Measurements from ENCODE around the gene RNF157. TPM values are rescaled to one million over a fixed set of nuclear protein-coding genes. Genes with fewer than 3 reads are reported as not detected.
A peak's percentile ranks its signal among the peaks of the same experiment; 100 is the strongest.
"Not testable (repeated sequence)": the region's sequence is repeated elsewhere in the genome, so short reads cannot be mapped to it uniquely, and the experiment has no call there.

The RNF157 gene
- total RNA-seq, 1 donor from 2014 or later, result 18.7 TPM

DNA sequence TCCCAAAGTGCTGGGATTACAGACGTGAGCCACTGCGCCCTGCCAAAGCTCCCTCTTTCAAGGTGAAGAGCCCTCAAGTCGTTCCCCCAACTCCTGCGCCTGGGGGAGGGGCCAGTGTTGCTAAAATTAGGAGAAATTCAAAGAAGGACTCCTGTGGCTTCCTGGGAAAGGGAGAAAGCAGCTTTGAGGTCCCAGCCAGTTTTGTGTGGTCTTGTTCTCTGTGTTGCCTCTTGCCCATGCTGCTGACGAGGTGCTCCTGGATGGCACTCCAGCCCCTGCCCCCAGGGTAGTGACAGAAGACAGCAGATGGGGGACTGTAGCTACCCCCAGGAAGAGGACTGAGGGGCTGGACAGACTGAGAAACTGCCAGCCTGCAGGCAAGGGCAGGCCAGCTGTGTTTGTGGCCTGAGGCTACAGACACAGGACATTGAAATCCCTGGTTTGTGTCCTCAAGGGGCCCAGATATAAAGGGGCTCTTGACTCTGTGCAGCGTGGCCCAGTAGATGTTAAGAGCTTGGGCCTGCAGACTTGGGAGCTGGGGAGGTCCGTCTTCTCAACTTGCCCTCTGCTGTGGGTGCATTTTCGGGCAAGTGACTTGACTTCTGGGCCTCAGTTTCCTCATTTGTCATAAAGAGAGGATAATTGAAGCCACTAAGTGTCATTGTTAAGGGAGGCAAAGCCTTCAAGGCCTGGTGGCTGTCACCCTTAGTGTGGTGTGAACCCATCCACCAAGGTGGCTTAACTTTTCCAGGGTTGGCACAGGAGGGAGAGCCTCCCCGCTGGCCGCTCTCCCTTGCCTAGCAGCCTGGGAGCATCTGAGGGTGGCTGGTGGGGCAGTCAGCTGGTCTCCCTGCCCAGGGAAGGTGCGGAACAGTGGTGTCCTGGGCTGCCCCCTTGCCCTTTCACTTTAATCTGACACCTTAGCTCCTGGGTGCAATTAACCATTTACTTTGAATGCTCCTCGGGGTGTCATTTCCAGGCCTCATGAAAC is 29.0 kb upstream of the RNF157 start:
- Mint-ChIP-seq H3K9me3 (ENCODE audit: unreplicated experiment) (no peaks in the 10 kb centered on the region), H3K27me3 (ENCODE audit: unreplicated experiment) (peaks cover 27% of the 10 kb centered on the region), H3K4me1 (ENCODE audit: unreplicated experiment) (peaks cover 28% of the 10 kb centered on the region), H3K4me3 (ENCODE audit: unreplicated experiment) (no peak overlapping the region), H3K36me3 (ENCODE audit: low read depth, unreplicated experiment) (peaks cover 4% of the 10 kb centered on the region), H3K27ac (ENCODE audit: unreplicated experiment) (peak overlapping the region; percentile 70)
- TF ChIP-seq, protein P1, sequence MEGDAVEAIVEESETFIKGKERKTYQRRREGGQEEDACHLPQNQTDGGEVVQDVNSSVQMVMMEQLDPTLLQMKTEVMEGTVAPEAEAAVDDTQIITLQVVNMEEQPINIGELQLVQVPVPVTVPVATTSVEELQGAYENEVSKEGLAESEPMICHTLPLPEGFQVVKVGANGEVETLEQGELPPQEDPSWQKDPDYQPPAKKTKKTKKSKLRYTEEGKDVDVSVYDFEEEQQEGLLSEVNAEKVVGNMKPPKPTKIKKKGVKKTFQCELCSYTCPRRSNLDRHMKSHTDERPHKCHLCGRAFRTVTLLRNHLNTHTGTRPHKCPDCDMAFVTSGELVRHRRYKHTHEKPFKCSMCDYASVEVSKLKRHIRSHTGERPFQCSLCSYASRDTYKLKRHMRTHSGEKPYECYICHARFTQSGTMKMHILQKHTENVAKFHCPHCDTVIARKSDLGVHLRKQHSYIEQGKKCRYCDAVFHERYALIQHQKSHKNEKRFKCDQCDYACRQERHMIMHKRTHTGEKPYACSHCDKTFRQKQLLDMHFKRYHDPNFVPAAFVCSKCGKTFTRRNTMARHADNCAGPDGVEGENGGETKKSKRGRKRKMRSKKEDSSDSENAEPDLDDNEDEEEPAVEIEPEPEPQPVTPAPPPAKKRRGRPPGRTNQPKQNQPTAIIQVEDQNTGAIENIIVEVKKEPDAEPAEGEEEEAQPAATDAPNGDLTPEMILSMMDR (IDR thresholded peaks at IDR 0.05; ENCODE audit: unreplicated experiment), result no peak
- DNase-seq (ENCODE audit: low spot score), result no peak

DNA sequence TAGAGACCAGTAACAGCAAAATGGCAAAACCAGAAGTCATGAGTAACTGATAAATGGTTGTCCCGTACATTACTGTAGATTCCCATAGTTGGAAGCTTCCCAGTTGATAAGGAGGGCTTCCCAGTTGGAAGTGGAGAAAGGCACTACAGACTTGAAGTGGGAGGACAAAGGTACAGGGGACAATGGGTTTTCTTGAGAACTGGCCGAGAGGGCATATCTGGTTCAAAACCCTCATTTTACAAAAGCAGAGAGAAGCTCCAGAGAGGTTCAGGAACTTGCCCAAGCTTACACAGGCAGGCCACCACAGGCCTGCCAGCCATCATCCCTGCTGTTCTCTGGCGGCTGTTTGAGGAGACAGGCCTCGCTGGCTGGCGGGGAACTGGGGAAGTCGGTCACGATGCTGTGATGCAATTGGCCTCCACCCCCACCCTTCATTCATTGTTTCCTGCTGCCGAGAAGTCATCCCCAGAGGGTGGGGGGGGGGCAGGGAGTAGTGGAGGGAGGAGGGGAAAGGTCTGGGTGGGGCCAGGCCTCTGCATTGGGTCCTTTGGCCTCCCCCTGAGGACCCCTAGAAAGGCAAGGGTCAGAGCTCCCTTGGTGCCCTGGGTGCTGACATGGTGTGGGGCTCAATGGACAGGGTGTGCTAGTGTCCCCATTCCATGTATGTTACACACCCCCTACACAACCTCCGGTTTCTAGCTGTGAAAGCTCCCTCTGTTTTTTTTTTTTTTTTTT is 27.9 kb upstream of the RNF157 start:
- Mint-ChIP-seq H3K27ac (ENCODE audit: unreplicated experiment) (peak overlapping the region; percentile 95), H3K36me3 (ENCODE audit: low read depth, unreplicated experiment) (peaks cover 4% of the 10 kb centered on the region), H3K9me3 (ENCODE audit: unreplicated experiment) (no peaks in the 10 kb centered on the region), H3K4me1 (ENCODE audit: unreplicated experiment) (peaks cover 36% of the 10 kb centered on the region), H3K4me3 (ENCODE audit: unreplicated experiment) (peak overlapping the region; percentile 81), H3K27me3 (ENCODE audit: unreplicated experiment) (peaks cover 28% of the 10 kb centered on the region)
- TF ChIP-seq, protein P1 (IDR thresholded peaks at IDR 0.05; ENCODE audit: unreplicated experiment), result no peak
- peak; percentile 49 for DNase-seq (ENCODE audit: low spot score)

DNA sequence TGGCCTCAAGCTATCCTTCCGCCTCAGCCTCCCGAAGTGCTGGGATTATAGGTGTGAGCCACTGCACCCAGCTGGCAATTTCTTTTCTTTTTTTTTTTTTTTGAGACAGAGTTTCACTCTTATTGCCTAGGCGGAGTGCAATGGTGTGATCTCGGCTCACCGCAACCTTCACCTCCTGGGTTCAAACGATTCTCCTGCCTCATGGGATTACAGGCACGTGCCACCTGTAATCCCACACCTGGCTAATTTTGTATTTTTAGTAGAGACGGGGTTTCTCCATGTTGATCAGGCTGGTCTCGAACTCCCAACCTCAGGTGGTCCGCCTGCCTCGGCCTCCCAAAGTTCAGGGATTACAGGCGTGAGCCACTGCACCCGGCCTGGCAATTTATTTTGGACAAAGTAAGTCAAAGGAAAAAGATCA is 27.3 kb upstream of the RNF157 start:
- H3K9me3 Mint-ChIP-seq (ENCODE audit: unreplicated experiment); H3K36me3 Mint-ChIP-seq (ENCODE audit: low read depth, unreplicated experiment); DNase-seq (ENCODE audit: low spot score): not testable (repeated sequence)
- H3K4me1 Mint-ChIP-seq (ENCODE audit: unreplicated experiment), result peaks cover 38% of the 10 kb centered on the region
- H3K27ac Mint-ChIP-seq (ENCODE audit: unreplicated experiment), result peak overlapping the region; percentile 95
- peak overlapping the region; percentile 81 for H3K4me3 Mint-ChIP-seq (ENCODE audit: unreplicated experiment)
- H3K27me3 Mint-ChIP-seq (ENCODE audit: unreplicated experiment), result peaks cover 33% of the 10 kb centered on the region

DNA sequence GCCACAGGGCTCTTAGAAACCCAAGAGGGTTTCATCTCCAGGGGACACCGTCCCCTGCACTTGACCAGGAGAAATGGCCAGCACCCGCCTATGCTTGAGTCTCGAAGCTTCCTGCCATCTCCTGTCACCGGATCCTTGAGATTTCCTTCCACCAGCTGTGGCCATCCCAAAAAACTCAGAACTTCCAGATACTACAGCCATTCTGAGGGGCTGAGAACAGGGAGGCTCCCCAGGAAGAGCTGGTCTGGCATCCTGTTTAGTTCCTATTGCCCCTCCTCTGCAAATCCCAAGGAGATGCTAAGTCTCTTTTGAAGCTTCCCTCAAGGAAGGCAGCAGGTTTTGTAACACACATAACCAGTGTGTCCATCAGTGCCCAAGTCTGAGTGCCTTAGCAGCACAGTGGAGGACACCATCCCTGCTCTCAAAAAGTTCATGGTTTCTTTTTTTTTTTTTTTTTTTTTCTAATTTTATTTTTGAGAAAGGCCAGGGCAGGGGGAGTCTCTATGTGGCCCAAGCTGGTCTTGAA is 26.8 kb upstream of the RNF157 start:
- no peak for DNase-seq (ENCODE audit: low spot score)
- Mint-ChIP-seq H3K27me3 (ENCODE audit: unreplicated experiment) (peaks cover 33% of the 10 kb centered on the region), H3K4me3 (ENCODE audit: unreplicated experiment) (peak overlapping the region; percentile 94), H3K9me3 (ENCODE audit: unreplicated experiment) (no peaks in the 10 kb centered on the region), H3K27ac (ENCODE audit: unreplicated experiment) (peak overlapping the region; percentile 97), H3K4me1 (ENCODE audit: unreplicated experiment) (peaks cover 43% of the 10 kb centered on the region), H3K36me3 (ENCODE audit: low read depth, unreplicated experiment) (peaks cover 4% of the 10 kb centered on the region)
- TF ChIP-seq, protein P1 (IDR thresholded peaks at IDR 0.05; ENCODE audit: unreplicated experiment), result no peak

DNA sequence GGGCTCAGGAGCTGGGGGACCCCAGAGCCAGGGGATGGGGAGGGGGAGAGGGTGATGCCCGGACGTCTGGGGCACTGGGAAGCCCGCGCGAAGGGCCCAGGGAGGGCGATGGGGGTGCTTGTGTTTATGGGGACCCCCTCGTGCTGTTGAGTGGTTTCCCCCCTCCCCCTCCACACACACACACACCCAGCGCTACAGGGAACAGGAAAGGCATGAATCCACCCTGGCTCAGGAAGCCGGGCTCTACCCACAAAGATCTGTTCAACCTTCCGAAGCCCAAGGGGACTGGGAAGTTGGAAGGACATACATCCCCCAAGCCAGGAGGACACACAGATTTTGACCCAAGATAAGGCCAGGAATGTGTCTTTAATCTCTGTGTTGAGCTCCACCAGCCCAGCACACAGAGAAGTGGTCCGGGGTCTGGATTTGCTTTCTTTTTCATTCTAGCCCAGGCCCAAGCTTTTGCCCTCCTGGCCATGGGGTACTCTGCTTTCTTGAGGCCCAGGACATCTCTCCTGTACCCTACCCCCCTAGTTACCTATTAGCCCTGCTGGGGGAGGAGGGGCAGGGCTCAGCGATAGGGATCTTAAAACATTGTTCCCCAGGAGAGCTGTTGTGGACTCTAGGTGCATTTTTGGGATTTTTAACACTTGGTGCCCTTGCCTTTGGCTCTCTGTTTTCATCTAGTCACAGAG is 26.1 kb upstream of the RNF157 start:
- no peak for DNase-seq (ENCODE audit: low spot score)
- H3K4me3 Mint-ChIP-seq (ENCODE audit: unreplicated experiment), result peak overlapping the region; percentile 94
- peaks cover 33% of the 10 kb centered on the region for H3K27me3 Mint-ChIP-seq (ENCODE audit: unreplicated experiment)
- peak overlapping the region; percentile 97 for H3K27ac Mint-ChIP-seq (ENCODE audit: unreplicated experiment)
- H3K9me3 Mint-ChIP-seq (ENCODE audit: unreplicated experiment), result no peaks in the 10 kb centered on the region
- TF ChIP-seq, protein P1 (IDR thresholded peaks at IDR 0.05; ENCODE audit: unreplicated experiment), result no peak
- peaks cover 4% of the 10 kb centered on the region for H3K36me3 Mint-ChIP-seq (ENCODE audit: low read depth, unreplicated experiment)
- H3K4me1 Mint-ChIP-seq (ENCODE audit: unreplicated experiment), result peaks cover 50% of the 10 kb centered on the region

All from endothelial cell (in vitro differentiated cells).